SU-DHL-6 (cell line): ENCODE data around the gene KLHL2.

Experiments
- EZH2phosphoT487 ChIP-seq: fragments of 200-600 bp; sonication (generic), shearing (Covaris generic); conservative IDR thresholded peaks from 2 replicates; pipeline ENCODE4 v1.6.1; 2018; ENCODE audit warnings: mild to moderate bottlenecking, antibody characterized with exemption, low read length, moderate library complexity, mixed read lengths
- TF ChIP-seq, protein P1 (sequence below): fragments of 200-600 bp; sonication (generic); IDR thresholded peaks from one replicate; pipeline ENCODE4 v1.5.1; 2017; ENCODE audit warnings: antibody characterized with exemption, mild to moderate bottlenecking, low read length, moderate library complexity; ENCODE audit not compliant: insufficient read depth, poor library complexity, severe bottlenecking

DNA sequence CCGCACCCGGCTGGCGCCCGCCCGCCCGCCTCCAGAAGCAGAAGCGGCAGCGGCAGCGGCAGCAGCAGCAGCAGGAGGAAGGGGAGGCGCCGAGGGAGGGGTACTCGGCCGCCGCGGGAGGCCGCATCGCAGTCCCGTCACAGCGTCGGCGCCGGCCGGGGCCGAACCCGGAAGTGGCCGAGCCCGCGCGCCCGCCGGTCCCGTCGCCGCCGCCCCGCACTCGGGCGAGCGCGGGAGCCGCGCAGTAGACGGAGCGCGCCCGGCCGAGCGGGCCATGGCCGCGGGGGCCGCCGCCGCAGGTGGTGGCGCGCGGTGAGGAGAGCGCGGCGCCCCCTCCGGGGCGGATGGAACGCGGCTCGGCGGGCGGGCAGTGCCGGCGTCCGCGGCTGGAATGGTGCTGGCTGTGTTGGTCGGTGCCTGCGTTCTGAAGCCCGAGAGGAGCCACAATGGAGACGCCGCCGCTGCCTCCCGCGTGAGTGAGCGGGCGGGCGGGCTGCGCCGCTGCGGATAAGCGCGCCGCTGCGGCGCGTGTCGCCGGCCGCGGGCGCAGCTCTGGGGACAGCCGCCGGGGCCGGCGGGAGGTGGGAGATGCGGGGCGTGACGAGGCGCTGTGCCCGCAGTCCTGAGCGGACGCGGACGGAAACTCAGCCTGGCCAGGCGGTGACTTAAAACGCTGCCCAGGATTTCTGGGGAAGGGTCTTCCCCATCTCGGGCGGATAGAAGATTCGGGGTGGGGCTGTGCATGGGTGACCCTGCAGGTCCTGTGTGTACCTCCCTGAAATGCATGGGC is at the start of gene KLHL2:
- TF ChIP-seq, protein P1, sequence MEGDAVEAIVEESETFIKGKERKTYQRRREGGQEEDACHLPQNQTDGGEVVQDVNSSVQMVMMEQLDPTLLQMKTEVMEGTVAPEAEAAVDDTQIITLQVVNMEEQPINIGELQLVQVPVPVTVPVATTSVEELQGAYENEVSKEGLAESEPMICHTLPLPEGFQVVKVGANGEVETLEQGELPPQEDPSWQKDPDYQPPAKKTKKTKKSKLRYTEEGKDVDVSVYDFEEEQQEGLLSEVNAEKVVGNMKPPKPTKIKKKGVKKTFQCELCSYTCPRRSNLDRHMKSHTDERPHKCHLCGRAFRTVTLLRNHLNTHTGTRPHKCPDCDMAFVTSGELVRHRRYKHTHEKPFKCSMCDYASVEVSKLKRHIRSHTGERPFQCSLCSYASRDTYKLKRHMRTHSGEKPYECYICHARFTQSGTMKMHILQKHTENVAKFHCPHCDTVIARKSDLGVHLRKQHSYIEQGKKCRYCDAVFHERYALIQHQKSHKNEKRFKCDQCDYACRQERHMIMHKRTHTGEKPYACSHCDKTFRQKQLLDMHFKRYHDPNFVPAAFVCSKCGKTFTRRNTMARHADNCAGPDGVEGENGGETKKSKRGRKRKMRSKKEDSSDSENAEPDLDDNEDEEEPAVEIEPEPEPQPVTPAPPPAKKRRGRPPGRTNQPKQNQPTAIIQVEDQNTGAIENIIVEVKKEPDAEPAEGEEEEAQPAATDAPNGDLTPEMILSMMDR = no peak
- no peak for TF ChIP-seq EZH2phosphoT487
